ENCODE results near the gene SEMA4B.
A peak's percentile ranks its signal among the peaks of the same experiment; 100 is the strongest.

SEMA4B gene, protein sequence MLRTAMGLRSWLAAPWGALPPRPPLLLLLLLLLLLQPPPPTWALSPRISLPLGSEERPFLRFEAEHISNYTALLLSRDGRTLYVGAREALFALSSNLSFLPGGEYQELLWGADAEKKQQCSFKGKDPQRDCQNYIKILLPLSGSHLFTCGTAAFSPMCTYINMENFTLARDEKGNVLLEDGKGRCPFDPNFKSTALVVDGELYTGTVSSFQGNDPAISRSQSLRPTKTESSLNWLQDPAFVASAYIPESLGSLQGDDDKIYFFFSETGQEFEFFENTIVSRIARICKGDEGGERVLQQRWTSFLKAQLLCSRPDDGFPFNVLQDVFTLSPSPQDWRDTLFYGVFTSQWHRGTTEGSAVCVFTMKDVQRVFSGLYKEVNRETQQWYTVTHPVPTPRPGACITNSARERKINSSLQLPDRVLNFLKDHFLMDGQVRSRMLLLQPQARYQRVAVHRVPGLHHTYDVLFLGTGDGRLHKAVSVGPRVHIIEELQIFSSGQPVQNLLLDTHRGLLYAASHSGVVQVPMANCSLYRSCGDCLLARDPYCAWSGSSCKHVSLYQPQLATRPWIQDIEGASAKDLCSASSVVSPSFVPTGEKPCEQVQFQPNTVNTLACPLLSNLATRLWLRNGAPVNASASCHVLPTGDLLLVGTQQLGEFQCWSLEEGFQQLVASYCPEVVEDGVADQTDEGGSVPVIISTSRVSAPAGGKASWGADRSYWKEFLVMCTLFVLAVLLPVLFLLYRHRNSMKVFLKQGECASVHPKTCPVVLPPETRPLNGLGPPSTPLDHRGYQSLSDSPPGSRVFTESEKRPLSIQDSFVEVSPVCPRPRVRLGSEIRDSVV

DNA sequence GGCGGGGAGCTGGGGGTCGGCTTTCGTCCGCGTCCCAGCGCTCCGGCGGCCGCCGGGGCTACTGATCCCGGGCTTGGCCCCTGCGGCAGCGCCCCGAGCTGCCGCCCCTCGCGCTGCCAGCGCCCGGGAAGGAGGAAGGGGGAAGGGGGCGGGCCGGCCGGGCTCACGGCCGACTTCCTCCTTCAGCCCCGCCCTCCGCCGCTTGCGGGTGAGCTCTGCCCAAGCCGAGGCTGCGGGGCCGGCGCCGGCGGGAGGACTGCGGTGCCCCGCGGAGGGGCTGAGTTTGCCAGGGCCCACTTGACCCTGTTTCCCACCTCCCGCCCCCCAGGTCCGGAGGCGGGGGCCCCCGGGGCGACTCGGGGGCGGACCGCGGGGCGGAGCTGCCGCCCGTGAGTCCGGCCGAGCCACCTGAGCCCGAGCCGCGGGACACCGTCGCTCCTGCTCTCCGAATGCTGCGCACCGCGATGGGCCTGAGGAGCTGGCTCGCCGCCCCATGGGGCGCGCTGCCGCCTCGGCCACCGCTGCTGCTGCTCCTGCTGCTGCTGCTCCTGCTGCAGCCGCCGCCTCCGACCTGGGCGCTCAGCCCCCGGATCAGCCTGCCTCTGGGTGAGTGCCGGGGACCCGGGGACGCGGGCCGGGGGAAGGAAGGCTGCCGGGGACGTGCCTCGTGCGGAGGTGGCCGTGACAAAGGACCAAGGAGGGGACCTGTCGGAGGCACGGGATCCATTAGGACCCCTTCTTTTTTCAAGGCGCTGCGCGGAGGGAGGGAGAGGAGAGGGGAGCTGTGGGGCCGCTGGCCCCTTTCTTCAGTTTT is at the start of gene SEMA4B:
SEMA4B (plus strand) TSS at position 201 of the 814 bp plus-strand sequence; CDS start at position 450, 249 bp downstream.
- peak within 1 kb of the TSS; percentile 58 for H3K4me3 ChIP-seq (replicated peaks; ENCODE audit: low read depth, low read length)
- TF ChIP-seq, protein P1, sequence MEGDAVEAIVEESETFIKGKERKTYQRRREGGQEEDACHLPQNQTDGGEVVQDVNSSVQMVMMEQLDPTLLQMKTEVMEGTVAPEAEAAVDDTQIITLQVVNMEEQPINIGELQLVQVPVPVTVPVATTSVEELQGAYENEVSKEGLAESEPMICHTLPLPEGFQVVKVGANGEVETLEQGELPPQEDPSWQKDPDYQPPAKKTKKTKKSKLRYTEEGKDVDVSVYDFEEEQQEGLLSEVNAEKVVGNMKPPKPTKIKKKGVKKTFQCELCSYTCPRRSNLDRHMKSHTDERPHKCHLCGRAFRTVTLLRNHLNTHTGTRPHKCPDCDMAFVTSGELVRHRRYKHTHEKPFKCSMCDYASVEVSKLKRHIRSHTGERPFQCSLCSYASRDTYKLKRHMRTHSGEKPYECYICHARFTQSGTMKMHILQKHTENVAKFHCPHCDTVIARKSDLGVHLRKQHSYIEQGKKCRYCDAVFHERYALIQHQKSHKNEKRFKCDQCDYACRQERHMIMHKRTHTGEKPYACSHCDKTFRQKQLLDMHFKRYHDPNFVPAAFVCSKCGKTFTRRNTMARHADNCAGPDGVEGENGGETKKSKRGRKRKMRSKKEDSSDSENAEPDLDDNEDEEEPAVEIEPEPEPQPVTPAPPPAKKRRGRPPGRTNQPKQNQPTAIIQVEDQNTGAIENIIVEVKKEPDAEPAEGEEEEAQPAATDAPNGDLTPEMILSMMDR (IDR thresholded peaks at IDR 0.05; ENCODE audit: low read length, missing control alignments) = no peak
- peak; percentile 35 for DNase-seq (ENCODE audit: low read depth)

DNA sequence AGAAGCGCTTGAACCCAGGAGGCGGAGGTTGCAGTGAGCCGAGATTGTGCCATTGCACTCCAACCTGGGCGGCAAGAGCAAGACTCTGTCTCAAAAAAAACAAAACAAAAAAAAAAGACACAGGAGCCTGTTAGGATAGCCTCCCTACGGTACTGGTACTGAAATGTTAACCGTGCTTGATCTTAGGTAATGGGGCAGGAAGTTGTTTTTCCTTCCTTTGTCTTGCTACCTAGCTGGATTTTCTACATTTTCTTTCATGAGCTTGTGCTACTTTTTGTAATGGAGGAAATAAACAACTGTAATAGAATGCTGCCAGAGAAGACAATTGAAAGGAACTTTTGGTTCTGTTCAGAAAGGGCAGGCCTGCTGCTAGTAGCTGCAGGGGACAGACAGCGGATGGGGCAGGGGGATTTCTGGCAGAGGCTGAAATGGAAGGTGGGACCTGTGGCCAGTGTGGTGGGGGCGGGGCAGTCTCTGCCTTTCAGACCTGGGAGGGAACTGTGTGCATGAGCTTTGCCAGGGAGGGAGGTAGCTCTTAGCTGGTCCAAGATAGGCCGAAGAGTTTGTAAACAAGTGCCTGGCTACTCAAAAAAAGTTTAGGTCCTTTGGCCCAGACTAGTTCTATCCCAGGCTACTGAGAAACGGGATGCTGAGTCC is 49.0 kb upstream of the SEMA4B start:
- no peak overlapping the region for H3K4me3 ChIP-seq (replicated peaks; ENCODE audit: low read depth, low read length)
- TF ChIP-seq, protein P1 (IDR thresholded peaks at IDR 0.05; ENCODE audit: low read length, missing control alignments) = no peak
- no peak for DNase-seq (ENCODE audit: low read depth)

DNA sequence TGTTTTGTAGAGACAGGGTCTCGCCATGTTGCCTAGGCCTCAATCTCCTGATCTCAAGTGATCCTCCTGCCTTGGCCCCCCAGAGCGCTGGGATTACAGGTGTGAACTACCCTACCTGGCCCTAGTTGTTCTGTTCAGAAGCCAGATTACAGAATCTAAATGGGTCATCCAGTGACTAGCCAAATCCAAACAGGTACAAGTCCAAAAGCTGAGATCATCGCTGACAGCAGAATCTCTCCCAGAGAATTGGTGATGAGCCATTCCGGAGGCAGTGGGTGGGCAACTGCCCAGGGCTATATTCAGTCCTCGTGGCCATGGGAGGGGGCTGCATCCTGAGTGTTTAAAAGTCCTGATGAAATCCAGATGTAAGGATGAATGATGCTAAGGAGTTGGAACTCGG is 47.5 kb upstream of the SEMA4B start:
- DNase-seq (ENCODE audit: low read depth) = no peak
- H3K4me3 ChIP-seq (replicated peaks; ENCODE audit: low read depth, low read length) = no peak overlapping the region
- TF ChIP-seq, protein P1 (IDR thresholded peaks at IDR 0.05; ENCODE audit: low read length, missing control alignments) = no peak

DNA sequence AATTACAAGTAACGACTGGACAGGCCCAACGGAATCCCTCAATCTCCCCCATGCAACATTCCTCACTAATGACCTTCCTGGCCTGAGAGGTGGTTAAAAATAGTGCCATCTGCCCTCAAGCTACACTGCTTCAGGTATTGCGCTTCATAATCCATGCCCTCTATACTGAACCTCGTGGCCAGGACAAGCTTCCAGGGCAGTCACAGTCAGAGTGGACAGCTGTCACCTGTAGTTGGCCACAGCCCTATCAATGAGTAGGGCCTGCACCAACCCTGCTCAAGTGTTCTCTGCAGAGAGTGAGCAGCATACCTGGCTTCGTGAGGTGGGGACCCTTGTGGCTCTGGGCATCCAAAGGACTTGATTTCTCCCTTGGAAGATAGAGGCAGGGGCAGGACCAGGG is 46.9 kb upstream of the SEMA4B start:
- DNase-seq (ENCODE audit: low read depth) = no peak
- no peak overlapping the region for H3K4me3 ChIP-seq (replicated peaks; ENCODE audit: low read depth, low read length)
- TF ChIP-seq, protein P1 (IDR thresholded peaks at IDR 0.05; ENCODE audit: low read length, missing control alignments) = no peak

DNA sequence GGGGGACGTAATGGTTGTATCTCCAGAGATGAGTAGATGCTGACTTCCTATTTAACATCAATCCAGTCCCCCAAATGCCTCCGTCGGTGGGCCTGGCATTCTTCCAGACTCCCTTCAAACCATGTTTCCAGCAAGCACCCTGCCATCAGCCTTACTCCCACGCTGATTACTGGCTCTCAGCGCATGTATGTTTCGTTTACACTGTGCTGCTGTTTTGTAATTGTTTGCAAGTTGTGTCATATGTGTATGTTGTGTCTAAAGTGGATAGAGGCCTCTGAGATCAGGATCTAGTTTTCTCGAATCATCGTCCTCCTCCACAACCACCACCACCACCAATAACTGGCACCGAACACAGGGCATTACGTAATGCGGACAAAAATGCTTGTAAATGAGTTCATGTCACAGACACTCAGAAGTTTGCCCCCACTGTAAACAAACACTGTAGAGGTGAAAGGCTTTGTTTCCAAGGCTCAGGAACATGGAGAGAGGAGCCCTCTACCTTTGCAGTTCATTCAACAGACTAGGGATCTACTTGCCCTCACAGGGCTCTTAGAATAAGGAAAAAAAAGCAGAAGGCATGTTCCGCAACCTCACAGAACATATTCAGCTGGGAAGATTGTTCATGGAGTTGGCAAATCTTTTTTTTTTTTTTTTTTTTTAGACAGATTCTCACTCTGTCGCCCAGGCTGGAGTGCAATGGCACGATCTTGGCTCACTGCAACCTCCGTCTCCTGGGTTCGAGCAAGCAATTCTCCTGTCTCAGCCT is 46.1 kb upstream of the SEMA4B start:
- TF ChIP-seq, protein P1 (IDR thresholded peaks at IDR 0.05; ENCODE audit: low read length, missing control alignments) = no peak
- no peak overlapping the region for H3K4me3 ChIP-seq (replicated peaks; ENCODE audit: low read depth, low read length)
- peak; percentile 84 for DNase-seq (ENCODE audit: low read depth)
